Measurements from ENCODE around the gene ZDHHC24.

Gene ZDHHC24, protein sequence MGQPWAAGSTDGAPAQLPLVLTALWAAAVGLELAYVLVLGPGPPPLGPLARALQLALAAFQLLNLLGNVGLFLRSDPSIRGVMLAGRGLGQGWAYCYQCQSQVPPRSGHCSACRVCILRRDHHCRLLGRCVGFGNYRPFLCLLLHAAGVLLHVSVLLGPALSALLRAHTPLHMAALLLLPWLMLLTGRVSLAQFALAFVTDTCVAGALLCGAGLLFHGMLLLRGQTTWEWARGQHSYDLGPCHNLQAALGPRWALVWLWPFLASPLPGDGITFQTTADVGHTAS

DNA sequence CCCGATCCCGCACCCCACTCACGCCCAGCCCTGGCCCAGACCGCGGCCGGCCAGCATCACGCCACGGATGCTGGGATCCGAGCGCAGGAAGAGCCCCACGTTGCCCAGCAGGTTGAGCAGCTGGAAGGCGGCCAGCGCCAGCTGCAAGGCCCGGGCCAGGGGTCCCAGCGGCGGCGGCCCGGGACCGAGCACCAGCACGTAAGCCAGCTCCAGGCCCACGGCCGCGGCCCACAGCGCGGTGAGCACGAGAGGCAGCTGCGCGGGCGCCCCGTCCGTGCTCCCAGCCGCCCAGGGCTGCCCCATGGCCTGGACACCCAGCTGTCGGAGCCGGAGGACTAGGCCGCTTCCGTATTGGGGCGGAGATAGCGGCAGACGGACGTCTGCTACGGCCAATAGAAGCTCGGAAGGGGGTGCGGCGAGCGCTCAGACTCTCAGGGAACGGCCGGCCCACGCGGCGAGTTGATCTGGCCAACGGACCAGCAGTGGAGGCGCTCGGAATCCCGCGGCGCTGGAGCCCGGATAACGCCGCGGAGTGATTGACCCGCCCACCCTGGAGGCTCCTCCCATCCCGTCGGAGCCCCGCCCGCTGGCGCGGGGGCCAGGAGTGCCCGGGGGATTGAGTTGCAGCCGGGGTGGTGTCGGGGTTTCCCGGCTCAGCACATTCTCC, at the start of gene ZDHHC24:
ZDHHC24 (minus strand) TSS at position 348 of the 667 bp plus-strand sequence; CDS start at position 303, 45 bp downstream.
- no peak for TF ChIP-seq GATA2 (IDR thresholded peaks at IDR 0.05; ENCODE audit: low read depth, low read length)
- no peak for TF ChIP-seq GATA3 (IDR thresholded peaks at IDR 0.05; ENCODE audit: low read depth, low read length)

DNA sequence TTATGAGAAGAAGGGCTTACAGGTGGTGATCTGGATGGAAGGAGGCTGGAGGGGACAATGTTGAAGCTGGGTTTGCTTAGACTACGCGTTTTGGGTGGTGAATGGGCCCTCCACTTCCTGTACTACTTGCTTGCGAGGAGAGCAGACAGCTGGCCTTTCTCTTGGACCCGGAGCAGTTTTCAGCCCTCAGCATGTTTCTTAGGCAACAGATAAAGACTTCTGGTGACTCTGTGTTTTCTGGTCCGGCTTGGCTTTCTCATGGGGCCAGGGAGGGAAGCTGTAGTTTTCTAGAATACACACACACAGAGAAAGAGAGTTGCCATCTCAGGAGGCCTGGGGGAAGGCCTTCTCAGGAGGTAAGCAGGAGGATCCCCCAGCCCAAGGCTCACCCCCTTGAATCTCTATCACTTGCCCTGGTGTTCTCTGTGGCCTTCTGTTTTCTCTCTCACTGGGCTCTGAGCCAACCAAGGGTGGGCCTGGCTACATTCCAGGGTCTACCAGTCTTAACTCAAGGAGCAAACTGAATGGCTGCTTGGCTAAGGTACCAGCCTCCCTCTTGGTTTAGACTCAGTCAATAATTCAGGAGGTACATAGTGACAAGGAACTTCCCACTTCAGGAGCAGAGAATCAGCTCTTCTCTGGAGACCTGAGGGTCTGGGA, 49.5 kb upstream of the ZDHHC24 start:
- no peak for TF ChIP-seq GATA2 (IDR thresholded peaks at IDR 0.05; ENCODE audit: low read depth, low read length)
- TF ChIP-seq GATA3 (IDR thresholded peaks at IDR 0.05; ENCODE audit: low read depth, low read length), result no peak

DNA sequence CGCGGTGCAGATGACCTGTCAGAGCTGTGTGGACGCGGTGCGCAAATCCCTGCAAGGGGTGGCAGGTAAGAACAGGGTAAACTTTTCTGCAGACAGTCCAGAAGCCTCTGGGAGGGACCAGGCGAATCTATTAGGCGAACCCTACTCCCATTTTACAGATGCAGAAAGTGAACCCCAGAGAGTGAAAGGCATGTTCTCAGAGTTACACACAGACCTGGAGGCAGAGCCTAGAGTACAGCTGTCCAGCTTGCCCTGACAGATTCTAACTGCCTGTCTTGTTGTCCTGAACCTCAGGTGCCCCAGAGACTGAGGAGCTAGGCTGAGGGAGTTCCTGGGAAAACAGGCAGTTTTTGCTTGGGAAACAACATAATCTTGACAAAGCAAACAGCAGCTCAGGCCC, 47.8 kb upstream of the ZDHHC24 start:
- no peak for TF ChIP-seq GATA3 (IDR thresholded peaks at IDR 0.05; ENCODE audit: low read depth, low read length)
- TF ChIP-seq GATA2 (IDR thresholded peaks at IDR 0.05; ENCODE audit: low read depth, low read length), result no peak

DNA sequence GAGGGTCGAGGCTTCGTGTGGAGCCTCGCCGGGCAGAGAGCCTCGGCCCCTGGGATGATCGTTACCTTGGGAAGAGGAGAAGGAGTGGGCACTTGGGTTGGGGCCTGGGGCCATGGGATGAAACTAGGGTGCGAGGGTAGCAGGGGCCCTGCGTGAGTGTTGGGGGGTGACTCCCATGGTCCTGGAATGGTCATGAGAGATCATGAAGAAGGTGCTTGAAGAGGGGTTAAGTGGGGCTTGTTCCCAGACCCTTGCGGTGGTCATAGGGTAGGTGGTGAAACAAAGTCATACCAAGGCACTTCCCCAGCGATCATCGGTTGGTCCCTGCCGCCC, 47.4 kb upstream of the ZDHHC24 start:
- TF ChIP-seq GATA2 (IDR thresholded peaks at IDR 0.05; ENCODE audit: low read depth, low read length) (no peak), GATA3 (IDR thresholded peaks at IDR 0.05; ENCODE audit: low read depth, low read length) (no peak)

DNA sequence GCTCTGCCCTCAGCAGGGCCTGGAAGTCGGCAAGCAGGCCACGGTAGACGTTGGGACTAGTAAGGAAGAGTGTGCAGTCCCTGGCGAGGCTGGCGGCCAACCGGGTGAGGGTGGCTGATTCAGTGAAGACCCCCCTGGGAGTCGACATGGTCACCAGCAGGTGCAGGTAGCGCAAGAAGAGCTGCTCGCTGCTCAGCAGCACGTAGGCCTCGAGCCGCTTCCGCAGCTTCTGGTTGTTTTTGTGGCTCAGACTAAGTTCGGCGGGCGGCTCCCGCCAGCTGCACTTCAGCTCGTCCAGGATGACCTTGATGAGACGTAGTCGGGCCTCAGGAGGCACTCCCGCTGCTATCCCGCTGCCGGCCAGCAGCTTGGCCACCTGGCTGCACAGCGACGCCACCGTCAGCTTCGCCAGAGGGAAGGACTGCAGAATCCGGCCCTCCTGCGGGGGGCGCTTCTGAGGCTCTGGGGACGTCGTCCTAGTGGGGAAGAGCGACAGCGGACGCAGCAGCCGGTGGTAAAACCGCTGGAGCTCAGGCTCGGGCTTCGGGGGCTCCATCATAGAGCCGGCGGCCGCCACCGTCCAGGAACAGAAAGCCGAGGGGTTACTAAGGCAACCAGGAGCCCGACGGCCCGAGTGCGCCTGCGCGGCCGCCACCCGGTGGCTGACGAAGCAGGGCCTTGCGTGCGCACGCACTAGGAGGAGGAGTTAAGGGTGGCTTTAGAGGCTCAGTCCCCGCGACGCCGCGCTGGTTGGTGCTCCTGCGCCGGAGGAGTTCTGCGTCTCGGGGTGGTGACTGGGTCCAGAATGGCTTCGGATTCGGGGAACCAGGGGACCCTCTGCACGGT, 46.8 kb upstream of the ZDHHC24 start, which contains the start of the genes CCDC87 and CCS:
CCDC87 (minus strand) TSS at position 607 of the 846 bp plus-strand sequence; CDS start at position 559, 48 bp downstream.
CCS (plus strand) TSS at position 729 of the 846 bp plus-strand sequence; CDS start at position 806, 77 bp downstream.
- TF ChIP-seq GATA3 (IDR thresholded peaks at IDR 0.05; ENCODE audit: low read depth, low read length), result no peak

DNA sequence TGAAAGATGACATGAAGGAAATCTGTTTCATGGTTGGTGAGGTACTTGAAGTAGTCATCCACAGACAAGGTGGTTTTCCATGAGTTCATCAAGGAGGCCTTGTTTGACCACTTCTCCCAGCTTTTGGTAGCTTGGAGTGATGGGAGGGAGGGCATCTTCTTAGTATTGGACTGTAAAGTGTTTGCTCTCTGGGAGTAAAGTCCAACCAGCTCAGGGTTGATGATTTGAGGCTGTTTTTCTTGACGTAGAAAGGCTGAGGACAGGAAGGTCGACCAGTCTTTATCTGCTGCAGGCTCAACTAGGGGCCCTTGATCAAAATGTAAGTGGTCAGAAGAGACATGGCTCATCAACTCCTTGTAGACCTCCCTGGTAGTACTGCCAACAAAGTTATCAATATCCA, 45.3 kb upstream of the ZDHHC24 start:
- no peak for TF ChIP-seq GATA2 (IDR thresholded peaks at IDR 0.05; ENCODE audit: low read depth, low read length)
- no peak for TF ChIP-seq GATA3 (IDR thresholded peaks at IDR 0.05; ENCODE audit: low read depth, low read length)

DNA sequence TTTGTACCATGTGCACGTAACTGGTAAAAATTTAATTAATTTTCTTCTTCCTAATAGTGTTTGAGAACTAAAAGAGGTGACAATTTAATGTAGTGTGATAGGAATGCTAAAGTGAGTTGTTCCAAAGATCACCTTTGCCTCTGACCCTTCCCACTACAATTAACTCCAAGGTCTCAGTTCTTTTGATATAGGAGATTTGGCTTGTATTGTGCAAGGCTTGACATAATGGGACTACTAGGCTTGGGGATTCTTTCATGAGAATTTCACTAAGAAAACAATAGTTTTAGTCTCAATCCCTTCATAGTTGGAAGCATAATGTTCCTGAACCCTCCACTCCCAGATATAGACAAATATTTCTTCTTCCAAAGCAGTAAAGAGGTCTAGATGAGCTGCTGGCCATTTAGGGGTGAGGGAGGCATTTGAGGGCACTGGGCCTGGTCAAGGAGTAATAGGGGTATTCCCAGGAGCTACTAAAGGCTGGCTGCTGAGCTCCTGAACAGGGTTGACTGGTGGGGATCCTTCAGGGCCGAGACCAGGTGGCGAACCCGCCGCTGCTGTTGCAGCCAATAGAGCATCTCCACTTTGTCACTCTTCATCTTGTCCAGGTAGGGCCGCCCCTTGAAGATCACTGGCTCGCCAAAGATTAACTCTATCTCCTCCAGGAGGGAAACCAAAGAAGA, 44.3 kb upstream of the ZDHHC24 start:
- TF ChIP-seq GATA3 (IDR thresholded peaks at IDR 0.05; ENCODE audit: low read depth, low read length), result no peak
- TF ChIP-seq GATA2 (IDR thresholded peaks at IDR 0.05; ENCODE audit: low read depth, low read length), result no peak

DNA sequence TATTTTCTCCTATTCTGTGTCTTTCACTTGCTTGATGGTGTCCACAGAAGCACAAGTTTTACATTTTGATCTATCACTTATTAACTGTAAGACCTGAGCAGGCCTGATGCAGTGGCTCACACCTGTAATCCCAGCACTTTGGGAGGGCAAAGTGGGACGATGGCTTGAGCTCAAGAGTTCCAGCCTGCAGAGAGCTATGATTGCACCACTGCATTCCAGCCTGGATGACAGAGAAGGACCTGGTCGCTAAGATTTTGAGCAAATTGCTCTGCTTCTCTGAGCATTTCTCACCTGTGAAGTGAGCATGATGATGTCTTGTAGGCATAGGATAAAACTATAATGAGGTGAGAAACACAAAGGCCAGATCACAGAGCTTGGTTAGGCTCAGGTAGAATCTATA, 40.3 kb upstream of the ZDHHC24 start:
- TF ChIP-seq GATA3 (IDR thresholded peaks at IDR 0.05; ENCODE audit: low read depth, low read length), result no peak
- TF ChIP-seq GATA2 (IDR thresholded peaks at IDR 0.05; ENCODE audit: low read depth, low read length), result no peak

DNA sequence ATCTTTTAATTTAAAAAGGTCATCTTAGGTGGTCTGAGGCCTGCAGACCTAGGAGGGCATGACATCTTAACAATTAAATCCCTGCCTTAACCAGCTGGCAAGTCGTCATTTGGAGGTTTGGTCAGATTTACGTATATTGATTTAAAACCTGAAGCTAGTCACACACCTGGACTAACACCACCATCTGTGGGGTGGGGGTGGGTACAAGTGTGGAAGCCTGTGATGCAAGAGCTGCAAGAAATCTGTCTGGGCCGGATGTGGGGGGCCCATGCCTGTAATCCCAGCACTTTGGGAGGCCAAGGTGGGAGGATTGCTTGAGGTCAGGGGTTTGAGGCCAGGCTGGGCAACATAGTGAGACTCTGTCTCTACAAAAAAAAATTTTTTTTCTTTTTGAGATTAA, 35.4 kb upstream of the ZDHHC24 start:
- TF ChIP-seq GATA2 (IDR thresholded peaks at IDR 0.05; ENCODE audit: low read depth, low read length) (no peak), GATA3 (IDR thresholded peaks at IDR 0.05; ENCODE audit: low read depth, low read length) (no peak)

DNA sequence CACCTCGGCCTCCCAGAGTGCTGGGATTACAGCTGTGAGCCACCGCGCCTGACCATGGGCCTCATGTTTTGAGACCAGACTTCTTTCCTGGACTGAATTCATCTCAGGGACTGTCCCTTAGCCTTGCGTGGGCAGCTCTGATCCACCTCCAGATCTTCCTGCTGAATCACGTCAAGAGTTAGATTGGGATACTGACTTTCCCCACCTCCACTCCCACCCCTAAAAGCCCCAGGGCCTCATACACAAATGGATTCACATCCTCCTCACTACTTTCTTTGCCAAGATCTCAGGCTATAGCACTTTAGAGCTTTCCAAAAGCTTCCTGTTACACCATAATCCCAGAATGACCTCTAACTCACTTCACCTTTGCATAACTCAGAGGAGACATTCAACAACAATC, 35.0 kb upstream of the ZDHHC24 start:
- no peak for TF ChIP-seq GATA3 (IDR thresholded peaks at IDR 0.05; ENCODE audit: low read depth, low read length)
- no peak for TF ChIP-seq GATA2 (IDR thresholded peaks at IDR 0.05; ENCODE audit: low read depth, low read length)

DNA sequence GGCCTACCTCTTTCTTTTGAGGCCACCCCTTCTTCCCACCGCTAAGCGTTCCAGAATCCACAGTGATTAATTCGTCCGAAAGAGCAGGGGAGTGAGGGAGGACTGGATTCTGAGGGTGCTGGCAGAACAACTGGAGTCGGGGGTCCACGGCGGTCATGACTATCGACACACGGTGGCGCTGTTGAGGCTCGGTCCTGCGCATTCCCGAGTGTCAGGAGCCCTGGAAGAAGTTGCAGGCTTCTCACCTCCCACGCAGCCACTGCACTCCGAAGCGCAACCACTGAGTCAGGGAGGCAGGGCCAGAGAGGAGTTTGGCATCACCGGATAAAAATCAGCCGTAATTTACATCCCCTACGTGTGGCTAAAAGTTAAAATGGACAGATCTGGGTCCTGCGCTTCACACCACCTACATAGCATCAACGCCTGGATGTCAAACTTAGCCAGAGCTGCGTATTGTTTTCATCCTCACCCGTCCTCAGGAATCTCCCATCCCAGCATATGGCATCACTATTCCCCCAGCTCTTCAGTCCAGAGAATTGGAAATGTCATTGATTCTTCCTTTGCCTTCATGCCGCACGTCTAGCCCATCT, 33.3 kb upstream of the ZDHHC24 start:
- no peak for TF ChIP-seq GATA3 (IDR thresholded peaks at IDR 0.05; ENCODE audit: low read depth, low read length)
- no peak for TF ChIP-seq GATA2 (IDR thresholded peaks at IDR 0.05; ENCODE audit: low read depth, low read length)

DNA sequence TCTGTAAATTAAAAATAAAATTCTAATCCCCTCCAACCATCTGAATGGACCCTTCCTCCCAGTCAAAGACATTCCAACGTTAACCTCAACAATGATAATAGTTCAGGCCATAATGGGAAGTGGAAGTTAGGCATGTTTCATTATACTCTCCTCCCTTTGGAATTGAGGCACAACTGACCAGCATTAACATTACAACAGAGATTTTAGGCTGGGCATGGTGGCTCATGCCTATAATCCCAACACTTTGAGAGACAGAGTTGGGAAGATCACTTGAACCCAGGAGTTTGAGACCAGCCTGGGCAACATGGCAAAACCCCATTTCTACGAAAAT, 25.0 kb upstream of the ZDHHC24 start:
- TF ChIP-seq GATA2 (IDR thresholded peaks at IDR 0.05; ENCODE audit: low read depth, low read length) (no peak), GATA3 (IDR thresholded peaks at IDR 0.05; ENCODE audit: low read depth, low read length) (no peak)
